Measurements from ENCODE around the gene DNPEP. TPM values are rescaled to one million over a fixed set of nuclear protein-coding genes. Genes with fewer than 3 reads are reported as not detected.
"Not testable (repeated sequence)": the region's sequence is repeated elsewhere in the genome, so short reads cannot be mapped to it uniquely, and the experiment has no call there.

DNPEP gene
- total and polyA plus RNA-seq, 4 donors, result 40.8 to 127 (median 62.5) TPM

- Histone ChIP-seq H3K9me3 (ENCODE audit: control insufficient read depth, low read length) (no peaks in the 10 kb centered on the region), H3K4me1 (ENCODE audit: control insufficient read depth in 1 of 2, insufficient read depth in 2 of 2, low read length in 2 of 2) (no peaks in the 10 kb centered on the region), H3K4me3 (ENCODE audit: low read length in 2 of 2) (no peak overlapping the region), H3K36me3 (ENCODE audit: control insufficient read depth in 1 of 2, insufficient read depth in 2 of 2, low read length in 1 of 2) (no peaks in the 10 kb centered on the region), H3K27ac (ENCODE audit: low read depth in 1 of 2, low read length in 2 of 2) (no peak overlapping the region), H3K27me3 (ENCODE audit: control insufficient read depth in 1 of 2, insufficient read depth in 2 of 2, low read length in 1 of 2) (no peaks in the 10 kb centered on the region)
- no peak for DNase-seq
- 51 to 63% methylated on average over 3 of the region's 3 CpGs for WGBS, 2 donors
- ATAC-seq (ENCODE audit: low FRiP score), result no peak
- intact Hi-C loops (cut with DNase I), result no loop called here
Measured at GRCh38 chr2:219416235-219416602, 28.5 kb upstream of the DNPEP start.

- Histone ChIP-seq H3K27ac (ENCODE audit: low read depth in 1 of 2, low read length in 2 of 2) (no peak overlapping the region), H3K27me3 (ENCODE audit: control insufficient read depth in 1 of 2, insufficient read depth in 2 of 2, low read length in 1 of 2) (no peaks in the 10 kb centered on the region), H3K4me1 (ENCODE audit: control insufficient read depth in 1 of 2, insufficient read depth in 2 of 2, low read length in 2 of 2) (no peaks in the 10 kb centered on the region), H3K4me3 (ENCODE audit: low read length in 2 of 2) (no peak overlapping the region), H3K36me3 (ENCODE audit: control insufficient read depth in 1 of 2, insufficient read depth in 2 of 2, low read length in 1 of 2) (no peaks in the 10 kb centered on the region), H3K9me3 (ENCODE audit: control insufficient read depth, low read length) (no peaks in the 10 kb centered on the region)
- DNase-seq (no peak), ATAC-seq (ENCODE audit: low FRiP score) (no peak)
- intact Hi-C loops (cut with DNase I), result no loop called here
- WGBS, 2 donors, result 71 to 77% methylated on average over 5 of the region's 5 CpGs
Measured at GRCh38 chr2:219415580-219416234, 28.0 kb upstream of the DNPEP start.

GRCh38 chr2:219414857-219415256 is 27.1 kb upstream of the DNPEP start:
- Histone ChIP-seq H3K4me1 (ENCODE audit: control insufficient read depth in 1 of 2, insufficient read depth in 2 of 2, low read length in 2 of 2) (no peaks in the 10 kb centered on the region), H3K9me3 (ENCODE audit: control insufficient read depth, low read length) (no peaks in the 10 kb centered on the region), H3K27ac (ENCODE audit: low read depth in 1 of 2, low read length in 2 of 2) (no peak overlapping the region), H3K4me3 (ENCODE audit: low read length in 2 of 2) (no peak overlapping the region), H3K36me3 (ENCODE audit: control insufficient read depth in 1 of 2, insufficient read depth in 2 of 2, low read length in 1 of 2) (no peaks in the 10 kb centered on the region), H3K27me3 (ENCODE audit: control insufficient read depth in 1 of 2, insufficient read depth in 2 of 2, low read length in 1 of 2) (no peaks in the 10 kb centered on the region)
- intact Hi-C loops (cut with DNase I), result no loop called here
- ATAC-seq (ENCODE audit: low FRiP score), result no peak
- 75 to 84% methylated on average over 4 of the region's 4 CpGs for WGBS, 2 donors
- DNase-seq, result no peak

GRCh38 chr2:219410390-219410789 is 22.7 kb upstream of the DNPEP start:
- no peak overlapping the region for H3K27ac ChIP-seq (ENCODE audit: low read depth in 1 of 2, low read length in 2 of 2)
- DNase-seq (no peak), ATAC-seq (ENCODE audit: low FRiP score) (no peak)
- intact Hi-C loops (cut with DNase I), result no loop called here
- H3K36me3 ChIP-seq (ENCODE audit: control insufficient read depth in 1 of 2, insufficient read depth in 2 of 2, low read length in 1 of 2), result no peaks in the 10 kb centered on the region
- no peak overlapping the region for H3K4me3 ChIP-seq (ENCODE audit: low read length in 2 of 2)
- H3K27me3 ChIP-seq (ENCODE audit: control insufficient read depth in 1 of 2, insufficient read depth in 2 of 2, low read length in 1 of 2), result no peaks in the 10 kb centered on the region
- WGBS, 2 donors, result 93 to 94% methylated on average over 7 to 8 of the region's 8 CpGs
- peaks cover 0 to 2% of the 10 kb centered on the region in 2 donors for H3K4me1 ChIP-seq (ENCODE audit: control insufficient read depth in 1 of 2, insufficient read depth in 2 of 2, low read length in 2 of 2)
- no peaks in the 10 kb centered on the region for H3K9me3 ChIP-seq (ENCODE audit: control insufficient read depth, low read length)

- Histone ChIP-seq H3K4me3 (ENCODE audit: low read length in 2 of 2) (no peak overlapping the region), H3K27me3 (ENCODE audit: control insufficient read depth in 1 of 2, insufficient read depth in 2 of 2, low read length in 1 of 2) (no peaks in the 10 kb centered on the region), H3K27ac (ENCODE audit: low read depth in 1 of 2, low read length in 2 of 2) (no peak overlapping the region), H3K9me3 (ENCODE audit: control insufficient read depth, low read length) (no peaks in the 10 kb centered on the region), H3K4me1 (ENCODE audit: control insufficient read depth in 1 of 2, insufficient read depth in 2 of 2, low read length in 2 of 2) (peaks cover 0 to 2% of the 10 kb centered on the region in 2 donors), H3K36me3 (ENCODE audit: control insufficient read depth in 1 of 2, insufficient read depth in 2 of 2, low read length in 1 of 2) (no peaks in the 10 kb centered on the region)
- 95% methylated on average over 5 of the region's 5 CpGs for WGBS, 2 donors
- intact Hi-C loops (cut with DNase I), result loop anchor here (5.0 to 10.0 kb wide), 4 partner anchors 33 to 275 kb away; no protein-coding TSS in a partner anchor
- DNase-seq, result no peak
- ATAC-seq (ENCODE audit: low FRiP score), result no peak
Measured at GRCh38 chr2:219409619-219410018, 21.9 kb upstream of the DNPEP start.

- intact Hi-C loops (cut with DNase I), result loop anchor here (5.0 to 10.0 kb wide), 4 partner anchors 34 to 276 kb away; no protein-coding TSS in a partner anchor
- Histone ChIP-seq H3K4me1 (ENCODE audit: control insufficient read depth in 1 of 2, insufficient read depth in 2 of 2, low read length in 2 of 2) (peaks cover 0 to 2% of the 10 kb centered on the region in 2 donors), H3K27ac (ENCODE audit: low read depth in 1 of 2, low read length in 2 of 2) (no peak overlapping the region), H3K27me3 (ENCODE audit: control insufficient read depth in 1 of 2, insufficient read depth in 2 of 2, low read length in 1 of 2) (no peaks in the 10 kb centered on the region), H3K9me3 (ENCODE audit: control insufficient read depth, low read length) (no peaks in the 10 kb centered on the region), H3K4me3 (ENCODE audit: low read length in 2 of 2) (no peak overlapping the region), H3K36me3 (ENCODE audit: control insufficient read depth in 1 of 2, insufficient read depth in 2 of 2, low read length in 1 of 2) (no peaks in the 10 kb centered on the region)
- no peak for ATAC-seq (ENCODE audit: low FRiP score)
- DNase-seq, result no peak
- WGBS, 2 donors, result 52 to 64% methylated on average over 8 of the region's 8 CpGs
Measured at GRCh38 chr2:219408631-219409030, 20.9 kb upstream of the DNPEP start.

- WGBS, 2 donors, result 88 to 96% methylated on average over 5 of the region's 5 CpGs
- no peak for DNase-seq
Measured at GRCh38 chr2:219408204-219408603, 20.5 kb upstream of the DNPEP start.

GRCh38 chr2:219407343-219407742 is 19.6 kb upstream of the DNPEP start:
- not testable (repeated sequence) for H3K9me3 ChIP-seq (ENCODE audit: control insufficient read depth, low read length); H3K27me3 ChIP-seq (ENCODE audit: control insufficient read depth in 1 of 2, insufficient read depth in 2 of 2, low read length in 1 of 2); H3K4me3 ChIP-seq (ENCODE audit: low read length in 2 of 2); ATAC-seq (ENCODE audit: low FRiP score); DNase-seq; H3K36me3 ChIP-seq (ENCODE audit: control insufficient read depth in 1 of 2, insufficient read depth in 2 of 2, low read length in 1 of 2); H3K4me1 ChIP-seq (ENCODE audit: control insufficient read depth in 1 of 2, insufficient read depth in 2 of 2, low read length in 2 of 2)
- peak overlapping the region in 1 of 2 donors; percentile 45 for H3K27ac ChIP-seq (ENCODE audit: low read depth in 1 of 2, low read length in 2 of 2)
- intact Hi-C loops (cut with DNase I), result loop anchor here (5.0 to 10.0 kb wide), 4 partner anchors 35 to 277 kb away; no protein-coding TSS in a partner anchor
- 74 to 76% methylated on average over 5 of the region's 5 CpGs for WGBS, 2 donors

More at GRCh38 chr2:219408204-219408603, 20.5 kb upstream of the DNPEP start:
- Histone ChIP-seq H3K27ac (ENCODE audit: low read depth in 1 of 2, low read length in 2 of 2) (no peak overlapping the region), H3K36me3 (ENCODE audit: control insufficient read depth in 1 of 2, insufficient read depth in 2 of 2, low read length in 1 of 2) (no peaks in the 10 kb centered on the region), H3K9me3 (ENCODE audit: control insufficient read depth, low read length) (no peaks in the 10 kb centered on the region), H3K4me1 (ENCODE audit: control insufficient read depth in 1 of 2, insufficient read depth in 2 of 2, low read length in 2 of 2) (peaks cover 0 to 2% of the 10 kb centered on the region in 2 donors), H3K4me3 (ENCODE audit: low read length in 2 of 2) (no peak overlapping the region), H3K27me3 (ENCODE audit: control insufficient read depth in 1 of 2, insufficient read depth in 2 of 2, low read length in 1 of 2) (no peaks in the 10 kb centered on the region)
- intact Hi-C loops (cut with DNase I), result loop anchor here (5.0 to 10.0 kb wide), 4 partner anchors 34 to 277 kb away; no protein-coding TSS in a partner anchor
- ATAC-seq (ENCODE audit: low FRiP score), result no peak

- WGBS, 2 donors, result 42 to 48% methylated on average over 3 of the region's 3 CpGs
- Histone ChIP-seq H3K27ac (ENCODE audit: low read depth in 1 of 2, low read length in 2 of 2) (peak overlapping the region; percentile 23 to 81), H3K27me3 (ENCODE audit: control insufficient read depth in 1 of 2, insufficient read depth in 2 of 2, low read length in 1 of 2) (no peaks in the 10 kb centered on the region), H3K36me3 (ENCODE audit: control insufficient read depth in 1 of 2, insufficient read depth in 2 of 2, low read length in 1 of 2) (no peaks in the 10 kb centered on the region), H3K4me1 (ENCODE audit: control insufficient read depth in 1 of 2, insufficient read depth in 2 of 2, low read length in 2 of 2) (peaks cover 0 to 2% of the 10 kb centered on the region in 2 donors), H3K4me3 (ENCODE audit: low read length in 2 of 2) (no peak overlapping the region), H3K9me3 (ENCODE audit: control insufficient read depth, low read length) (no peaks in the 10 kb centered on the region)
- peak; percentile 78 for ATAC-seq (ENCODE audit: low FRiP score)
- peak; percentile 91 to 93 for DNase-seq
- intact Hi-C loops (cut with DNase I), result loop anchor here (5.0 to 10.0 kb wide), 4 partner anchors 35 to 278 kb away; no protein-coding TSS in a partner anchor
Measured at GRCh38 chr2:219406861-219407230, 19.1 kb upstream of the DNPEP start.
